Measurements from ENCODE around the gene KRTAP15-1. TPM values are rescaled to one million over a fixed set of nuclear protein-coding genes. Genes with fewer than 3 reads are reported as not detected.
A peak's percentile ranks its signal among the peaks of the same experiment; 100 is the strongest.

Gene KRTAP15-1
- not detected for total RNA-seq

- no peak for ATAC-seq
- intact Hi-C loops (cut with DNase I): no loop called here
These were observed at the start of gene KRTAP15-1 for GRCh38 chr21:30439975-30440374. KRTAP15-1 (plus strand) TSS chr21:30440275; CDS start chr21:30440328, 53 bp downstream.

DNA sequence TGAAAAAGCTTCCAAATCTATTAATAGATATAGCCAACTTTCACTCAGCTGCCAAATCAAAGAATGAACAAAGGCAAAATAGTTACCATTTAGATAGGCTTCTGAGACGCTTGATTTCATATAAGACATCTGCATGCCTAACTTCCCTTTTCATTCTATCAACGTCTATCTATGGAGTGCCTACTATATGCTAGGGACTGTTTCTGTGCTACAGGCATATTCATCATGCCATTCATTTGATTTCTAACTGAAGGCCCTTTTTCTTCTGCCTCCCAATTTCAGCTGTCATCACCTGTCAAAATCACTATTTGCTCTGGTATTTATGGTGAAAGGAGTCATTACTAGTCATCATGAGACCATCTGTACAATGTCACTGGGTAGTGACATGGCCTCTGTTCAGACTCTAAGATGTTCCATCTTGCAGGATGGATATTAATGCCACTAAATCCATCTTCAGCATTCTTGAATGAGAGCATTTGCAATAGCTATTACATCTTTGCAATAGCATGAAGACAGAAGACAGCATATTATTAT, 48.5 kb upstream of the KRTAP15-1 start:
- ATAC-seq: no peak

More at GRCh38 chr21:30439975-30440374, at the start of gene KRTAP15-1:
- no peak for DNase-seq (ENCODE audit: low spot score)

GRCh38 chr21:30395731-30396130, 44.3 kb upstream of the KRTAP15-1 start, which contains the start of gene KRTAP13-1:
KRTAP13-1 (plus strand) TSS chr21:30396031; CDS start chr21:30396087, 56 bp downstream.
- no peak for DNase-seq (ENCODE audit: low spot score)
- intact Hi-C loops (cut with DNase I): no loop called here
- ATAC-seq: no peak

More for the DNA sequence above, 48.5 kb upstream of the KRTAP15-1 start:
- no peak for DNase-seq (ENCODE audit: low spot score)
- intact Hi-C loops (cut with DNase I): no loop called here

- DNase-seq (ENCODE audit: low spot score): no peak
- intact Hi-C loops (cut with DNase I): no loop called here
- ATAC-seq: peak; percentile 46
These were observed 31.1 kb upstream of the KRTAP15-1 start for GRCh38 chr21:30408782-30409494.

DNA sequence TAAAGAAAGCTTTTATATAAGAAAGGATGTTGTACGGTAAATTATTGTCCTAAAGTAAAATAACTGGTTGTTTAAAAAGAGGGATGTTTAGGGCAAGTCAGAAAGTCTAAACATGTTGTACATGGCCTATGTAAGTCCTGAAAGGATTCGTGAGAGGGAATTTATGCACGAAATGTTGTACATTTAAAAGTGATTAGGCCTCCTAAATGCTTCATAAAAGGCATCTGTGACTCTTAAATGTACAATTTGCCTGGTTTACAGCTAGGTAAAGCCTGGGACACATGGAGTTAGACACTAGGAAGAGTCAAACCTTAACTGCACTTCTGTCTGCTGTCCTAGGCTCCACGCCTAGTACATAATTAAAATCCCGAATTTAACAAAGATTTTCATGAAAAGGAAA, 24.1 kb upstream of the KRTAP15-1 start:
- ATAC-seq: no peak
- intact Hi-C loops (cut with DNase I): no loop called here
- DNase-seq (ENCODE audit: low spot score): no peak

- ATAC-seq (no peak), DNase-seq (ENCODE audit: low spot score) (no peak)
- intact Hi-C loops (cut with DNase I): no loop called here
These were observed 14.2 kb upstream of the KRTAP15-1 start, which contains the start of gene KRTAP13-3 for GRCh38 chr21:30425826-30426225. KRTAP13-3 (minus strand) TSS chr21:30425926; CDS start chr21:30425912, 14 bp downstream.

DNA sequence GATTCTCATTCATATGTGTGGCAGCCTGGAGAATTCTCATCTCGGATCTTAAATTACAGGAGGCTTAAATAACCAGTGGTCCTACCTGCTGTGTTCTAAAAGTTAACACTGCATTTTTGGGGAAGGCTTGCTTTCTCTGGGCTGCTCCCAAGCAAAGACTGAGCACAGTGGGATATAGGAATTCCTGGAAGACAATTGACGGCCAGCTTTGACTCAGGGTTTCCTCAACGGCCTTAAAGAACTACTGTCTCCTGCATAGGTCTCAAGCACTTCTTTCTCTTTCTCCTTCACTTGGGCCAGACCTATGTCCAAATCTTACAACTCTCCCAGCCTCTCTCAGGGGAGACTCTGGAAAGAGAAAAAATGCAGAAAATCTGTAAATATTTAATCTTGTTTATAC, 13.3 kb upstream of the KRTAP15-1 start:
- intact Hi-C loops (cut with DNase I): no loop called here
- DNase-seq (ENCODE audit: low spot score): no peak
- no peak for ATAC-seq

GRCh38 chr21:30430170-30430655, 9.9 kb upstream of the KRTAP15-1 start, which contains the start of gene KRTAP13-4:
KRTAP13-4 (plus strand) TSS chr21:30430220; CDS start chr21:30430276, 56 bp downstream.
- ATAC-seq: no peak
- intact Hi-C loops (cut with DNase I): no loop called here

DNA sequence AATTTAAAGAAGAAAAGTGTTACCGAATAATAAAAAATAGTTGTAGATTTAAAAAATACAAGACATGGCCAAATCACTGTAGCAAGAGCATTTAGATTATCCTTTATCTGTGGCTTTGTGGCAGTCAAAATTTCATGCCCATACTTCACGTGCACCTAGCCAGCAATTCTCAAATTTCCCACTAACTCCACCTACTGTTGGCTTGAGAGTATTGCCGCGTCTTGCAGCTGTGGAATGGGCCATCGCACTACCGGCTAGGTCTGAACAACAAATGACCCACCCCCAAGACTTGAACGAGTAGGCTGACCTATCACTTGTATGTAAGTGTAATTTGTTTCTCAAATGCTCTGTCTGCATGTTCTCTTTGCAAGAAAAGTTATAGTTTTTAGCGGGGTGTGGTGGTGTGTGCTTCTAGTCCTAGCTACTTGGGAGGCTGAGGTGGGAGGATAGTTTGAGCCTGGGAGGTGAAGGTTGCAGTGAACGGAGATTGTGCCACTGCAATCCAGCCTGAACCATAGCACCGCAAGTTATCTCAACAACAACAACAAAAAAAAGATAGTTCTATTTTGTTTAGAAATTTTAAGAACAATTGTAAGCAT, 5.9 kb upstream of the KRTAP15-1 start:
- intact Hi-C loops (cut with DNase I): no loop called here
- no peak for DNase-seq (ENCODE audit: low spot score)
- ATAC-seq: no peak

More at GRCh38 chr21:30430170-30430655, 9.9 kb upstream of the KRTAP15-1 start, which contains the start of gene KRTAP13-4:
- DNase-seq (ENCODE audit: low spot score): no peak

GRCh38 chr21:30437010-30437565, 3.0 kb upstream of the KRTAP15-1 start:
- ATAC-seq: no peak
- DNase-seq (ENCODE audit: low spot score): no peak
- intact Hi-C loops (cut with DNase I): no loop called here

- ATAC-seq: no peak
- DNase-seq (ENCODE audit: low spot score): no peak
- intact Hi-C loops (cut with DNase I): no loop called here
These were observed 3.2 kb downstream of the KRTAP15-1 start for GRCh38 chr21:30443226-30443625.

DNA sequence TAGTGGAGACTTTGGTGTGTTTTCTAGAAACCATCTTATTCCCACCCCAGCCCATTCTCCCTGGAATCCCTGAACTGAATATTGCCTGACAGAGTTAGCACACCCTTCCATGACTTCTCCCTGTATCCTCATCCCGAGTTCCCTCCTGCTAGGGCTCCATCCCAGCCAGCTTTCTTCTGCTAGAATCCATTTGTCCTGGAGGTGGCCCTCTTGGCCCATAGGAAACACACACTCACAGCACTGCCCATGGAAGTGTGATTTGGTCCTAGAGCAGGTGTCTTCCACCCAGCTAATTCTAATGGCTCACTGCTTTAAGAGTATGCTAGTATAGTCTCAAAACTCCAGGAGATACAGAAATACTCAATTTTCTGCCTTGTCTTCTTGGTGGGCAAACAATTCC, 4.1 kb downstream of the KRTAP15-1 start:
- ATAC-seq (no peak), DNase-seq (ENCODE audit: low spot score) (no peak)
- intact Hi-C loops (cut with DNase I): no loop called here

GRCh38 chr21:30447056-30447455, 7.0 kb downstream of the KRTAP15-1 start:
- no peak for DNase-seq (ENCODE audit: low spot score)
- intact Hi-C loops (cut with DNase I): no loop called here
- no peak for ATAC-seq

DNA sequence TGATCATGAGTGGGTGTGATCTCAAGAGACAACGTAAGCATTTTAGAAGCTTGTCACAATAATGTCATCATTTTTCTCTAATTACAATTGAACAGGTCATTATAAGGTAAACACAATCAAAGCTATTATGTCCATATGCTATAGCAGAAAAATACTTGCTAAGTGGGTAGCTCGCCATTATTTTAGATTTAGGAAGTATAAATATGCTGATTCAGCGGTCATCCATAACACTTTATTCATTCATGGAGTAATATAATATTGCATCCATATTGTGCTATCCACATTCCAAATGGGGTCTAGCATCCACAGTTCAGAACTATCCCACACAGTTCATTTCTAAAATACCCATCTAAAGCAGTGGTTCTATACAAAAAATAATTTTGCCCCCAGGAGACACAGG, 8.4 kb downstream of the KRTAP15-1 start:
- intact Hi-C loops (cut with DNase I): no loop called here
- ATAC-seq (no peak), DNase-seq (ENCODE audit: low spot score) (no peak)

DNA sequence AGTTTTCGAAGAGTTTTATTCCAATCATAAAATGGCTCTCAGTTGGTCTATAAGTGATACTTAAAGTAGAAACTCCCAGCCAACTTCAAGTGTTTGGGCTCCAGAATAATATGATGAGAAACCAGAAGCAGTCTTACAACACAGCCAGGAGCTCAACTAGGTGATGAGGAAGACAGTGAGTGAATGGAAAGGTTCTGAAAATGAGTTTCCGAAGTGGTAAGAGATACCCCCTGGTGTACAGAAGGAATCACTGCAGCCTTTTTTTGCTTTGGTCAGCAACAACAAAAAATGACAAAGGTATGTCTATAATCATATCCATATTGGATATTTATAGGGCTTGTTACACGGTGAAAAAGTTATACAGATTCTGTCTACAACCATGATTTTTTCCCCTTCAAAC, 23.6 kb downstream of the KRTAP15-1 start:
- ATAC-seq (no peak), DNase-seq (ENCODE audit: low spot score) (no peak)
- intact Hi-C loops (cut with DNase I): no loop called here

GRCh38 chr21:30468900-30469714, 29.0 kb downstream of the KRTAP15-1 start:
- DNase-seq (ENCODE audit: low spot score): no peak
- intact Hi-C loops (cut with DNase I): no loop called here
- no peak for ATAC-seq

DNA sequence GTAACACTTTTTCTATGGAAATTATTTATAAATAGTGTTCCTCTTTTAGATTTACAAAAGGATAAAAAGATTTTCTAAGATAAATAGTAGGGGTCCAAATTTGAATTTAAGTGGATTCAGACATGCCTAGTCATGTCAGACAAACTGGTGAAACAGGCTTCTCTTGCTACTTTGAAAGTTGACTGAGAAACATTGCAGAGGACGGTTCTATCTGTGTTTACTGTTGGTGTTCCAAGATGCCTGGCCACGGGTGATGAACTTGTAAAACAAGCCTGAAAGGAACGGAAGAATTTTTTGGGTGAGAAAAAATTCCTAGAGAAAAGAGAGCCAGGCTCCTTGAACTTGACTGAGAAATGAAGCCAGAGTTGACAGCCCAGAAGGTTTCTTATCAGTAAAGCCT, 37.9 kb downstream of the KRTAP15-1 start:
- intact Hi-C loops (cut with DNase I): no loop called here
- ATAC-seq: no peak

GRCh38 chr21:30479259-30479658, 39.2 kb downstream of the KRTAP15-1 start:
- intact Hi-C loops (cut with DNase I): no loop called here
- DNase-seq (ENCODE audit: low spot score): no peak
- ATAC-seq: no peak

More for the DNA sequence above, 37.9 kb downstream of the KRTAP15-1 start:
- DNase-seq (ENCODE audit: low spot score): no peak

DNA sequence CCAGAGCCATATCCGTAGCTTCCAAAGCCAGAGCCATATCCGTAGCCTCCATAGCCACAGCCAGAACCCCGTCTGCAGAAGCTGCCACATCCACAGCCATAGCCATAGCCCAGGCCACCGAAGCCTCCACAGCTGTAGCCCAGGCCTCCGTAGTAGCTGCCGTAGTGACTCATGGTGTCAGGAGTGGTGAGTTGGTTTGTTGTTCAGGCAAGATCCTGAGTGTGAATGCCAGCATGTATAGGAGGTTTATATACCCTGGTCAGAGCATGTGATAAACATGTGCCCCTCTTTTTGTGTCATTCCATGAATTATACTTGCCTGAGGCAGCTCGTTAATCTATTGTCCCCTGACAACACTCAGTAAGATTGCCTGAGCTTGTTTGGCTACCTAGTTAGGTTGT, 40.1 kb downstream of the KRTAP15-1 start, which contains the start of gene KRTAP19-1:
KRTAP19-1 (minus strand) TSS at position 223 of the 400 bp plus-strand sequence; CDS start at position 173, 50 bp downstream.
- ATAC-seq: no peak
- DNase-seq (ENCODE audit: low spot score): no peak
- intact Hi-C loops (cut with DNase I): no loop called here

All from sciatic nerve (tissue), 2 donors.